Ascending aorta (tissue), 2 donors: ENCODE measurements around the gene TACC2. TPM values are rescaled to one million over a fixed set of nuclear protein-coding genes. Genes with fewer than 3 reads are reported as not detected.
A peak's percentile ranks its signal among the peaks of the same experiment; 100 is the strongest.

Source experiments
- DNase-seq, 2 donors: peaks; one replicate each; pipeline ENCODE4 v3.0.0-alpha.2; 2019; ENCODE audit warnings: low spot score in 2 of 2
- H3K27ac ChIP-seq, 2 donors: fragments of 200-600 bp; sonication (generic); one replicate each; pipeline ENCODE4 v1.5.1; 2016 to 2017; ENCODE audit warnings: mild to moderate bottlenecking in 1 of 2
- H3K27me3 ChIP-seq: fragments of 200-600 bp; sonication (generic); one replicate; pipeline ENCODE4 v1.5.1; 2017
- H3K36me3 ChIP-seq, 2 donors: fragments of 200-600 bp; sonication (generic); one replicate each; pipeline ENCODE4 v1.5.1; 2016
- H3K4me1 ChIP-seq, 2 donors: fragments of 200-600 bp; sonication (generic); one replicate each; pipeline ENCODE4 v1.5.1; 2016 to 2017; ENCODE audit warnings: mild to moderate bottlenecking in 1 of 2
- H3K4me3 ChIP-seq, 2 donors: fragments of 200-600 bp; sonication (generic); one replicate each; pipeline ENCODE4 v1.5.1; 2016 to 2017; ENCODE audit warnings: mild to moderate bottlenecking in 1 of 2
- H3K9me3 ChIP-seq, 2 donors: fragments of 200-600 bp; sonication (generic); one replicate each; pipeline ENCODE4 v1.5.1; 2016
- intact Hi-C: fragments of 100-400 bp; cut with DNase I; formaldehyde crosslinking; loops from one replicate; pipeline ENCODE4 v1.15.1; 2023
- total RNA-seq: library from RNA; depleted of rRNA; stranded (reverse); fragments of >200 nt; gene quantifications from one replicate; pipeline ENCODE4 v1.1.0, GENCODE V29; 2016
- TF ChIP-seq, protein P1 (sequence below), 3 experiments: fragments of 200-600 bp in 2 of 3; fragments of 450-650 bp in 1 of 3; sonication (generic) in 2 of 3; IDR thresholded peaks; one replicate each; pipeline ENCODE4 v1.5.1; 2016 to 2019; ENCODE audit warnings: antibody characterized with exemption in 3 of 3, mild to moderate bottlenecking in 1 of 3, moderate library complexity in 1 of 3

The TACC2 gene
- total RNA-seq, 1 donor from 2014 or later = 69.1 TPM

DNA sequence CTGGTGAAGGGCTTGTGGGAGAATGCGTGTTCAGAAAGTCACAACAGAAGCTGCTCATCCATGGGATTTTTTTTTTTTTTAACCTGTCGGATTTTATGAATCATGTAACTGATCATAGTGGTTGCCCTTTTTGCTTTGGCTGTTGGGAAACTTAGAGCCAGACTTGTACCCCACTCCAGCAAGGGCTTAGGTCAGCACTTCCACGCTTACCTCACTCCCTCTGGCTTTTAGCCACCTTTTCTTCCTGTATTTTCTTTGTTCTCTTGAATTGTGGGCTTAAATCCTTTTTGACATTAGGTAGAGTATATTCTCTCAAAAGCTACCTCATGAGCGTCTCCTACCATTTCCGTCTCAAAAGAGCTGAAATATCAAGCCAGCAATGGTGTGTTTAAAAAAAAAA, 168.5 kb downstream of the TACC2 start:
- TF ChIP-seq, protein P1, sequence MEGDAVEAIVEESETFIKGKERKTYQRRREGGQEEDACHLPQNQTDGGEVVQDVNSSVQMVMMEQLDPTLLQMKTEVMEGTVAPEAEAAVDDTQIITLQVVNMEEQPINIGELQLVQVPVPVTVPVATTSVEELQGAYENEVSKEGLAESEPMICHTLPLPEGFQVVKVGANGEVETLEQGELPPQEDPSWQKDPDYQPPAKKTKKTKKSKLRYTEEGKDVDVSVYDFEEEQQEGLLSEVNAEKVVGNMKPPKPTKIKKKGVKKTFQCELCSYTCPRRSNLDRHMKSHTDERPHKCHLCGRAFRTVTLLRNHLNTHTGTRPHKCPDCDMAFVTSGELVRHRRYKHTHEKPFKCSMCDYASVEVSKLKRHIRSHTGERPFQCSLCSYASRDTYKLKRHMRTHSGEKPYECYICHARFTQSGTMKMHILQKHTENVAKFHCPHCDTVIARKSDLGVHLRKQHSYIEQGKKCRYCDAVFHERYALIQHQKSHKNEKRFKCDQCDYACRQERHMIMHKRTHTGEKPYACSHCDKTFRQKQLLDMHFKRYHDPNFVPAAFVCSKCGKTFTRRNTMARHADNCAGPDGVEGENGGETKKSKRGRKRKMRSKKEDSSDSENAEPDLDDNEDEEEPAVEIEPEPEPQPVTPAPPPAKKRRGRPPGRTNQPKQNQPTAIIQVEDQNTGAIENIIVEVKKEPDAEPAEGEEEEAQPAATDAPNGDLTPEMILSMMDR (IDR thresholded peaks at IDR 0.05) = no peak
- DNase-seq = no peak
- intact Hi-C loops = no loop called here
- no peaks in the 10 kb centered on the region for H3K9me3 ChIP-seq
- peaks cover 0 to 5% of the 10 kb centered on the region in 2 donors for H3K36me3 ChIP-seq
- no peaks in the 10 kb centered on the region for H3K27me3 ChIP-seq
- no peak overlapping the region for H3K27ac ChIP-seq
- H3K4me3 ChIP-seq = no peak overlapping the region
- H3K4me1 ChIP-seq = peaks cover 12 to 14% of the 10 kb centered on the region in 2 donors

DNA sequence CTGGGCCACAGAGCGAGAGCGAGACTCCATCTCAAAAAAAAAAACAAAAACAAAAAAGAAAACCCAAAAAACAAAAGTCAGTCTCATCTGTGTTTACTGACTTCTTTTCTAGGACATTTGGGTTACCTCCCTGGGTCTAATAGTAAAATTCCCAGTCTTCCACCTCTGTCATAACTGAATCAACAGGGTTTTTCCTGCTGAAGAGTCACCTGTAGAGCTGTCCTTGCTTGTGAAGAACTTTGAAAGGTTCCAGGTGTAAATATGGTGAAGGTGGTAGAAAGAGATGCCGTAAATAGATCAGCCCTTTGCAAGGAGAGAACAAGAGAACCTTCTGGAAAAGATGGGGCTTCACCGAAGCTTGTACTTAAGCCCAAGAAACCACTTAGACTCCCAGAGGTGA, 169.4 kb downstream of the TACC2 start:
- DNase-seq = no peak
- H3K27me3 ChIP-seq = no peaks in the 10 kb centered on the region
- H3K27ac ChIP-seq = no peak overlapping the region
- TF ChIP-seq, protein P1 (IDR thresholded peaks at IDR 0.05) = no peak
- H3K4me3 ChIP-seq = no peak overlapping the region
- peaks cover 0 to 5% of the 10 kb centered on the region in 2 donors for H3K36me3 ChIP-seq
- peaks cover 12 to 21% of the 10 kb centered on the region in 2 donors for H3K4me1 ChIP-seq
- intact Hi-C loops = no loop called here
- no peaks in the 10 kb centered on the region for H3K9me3 ChIP-seq

DNA sequence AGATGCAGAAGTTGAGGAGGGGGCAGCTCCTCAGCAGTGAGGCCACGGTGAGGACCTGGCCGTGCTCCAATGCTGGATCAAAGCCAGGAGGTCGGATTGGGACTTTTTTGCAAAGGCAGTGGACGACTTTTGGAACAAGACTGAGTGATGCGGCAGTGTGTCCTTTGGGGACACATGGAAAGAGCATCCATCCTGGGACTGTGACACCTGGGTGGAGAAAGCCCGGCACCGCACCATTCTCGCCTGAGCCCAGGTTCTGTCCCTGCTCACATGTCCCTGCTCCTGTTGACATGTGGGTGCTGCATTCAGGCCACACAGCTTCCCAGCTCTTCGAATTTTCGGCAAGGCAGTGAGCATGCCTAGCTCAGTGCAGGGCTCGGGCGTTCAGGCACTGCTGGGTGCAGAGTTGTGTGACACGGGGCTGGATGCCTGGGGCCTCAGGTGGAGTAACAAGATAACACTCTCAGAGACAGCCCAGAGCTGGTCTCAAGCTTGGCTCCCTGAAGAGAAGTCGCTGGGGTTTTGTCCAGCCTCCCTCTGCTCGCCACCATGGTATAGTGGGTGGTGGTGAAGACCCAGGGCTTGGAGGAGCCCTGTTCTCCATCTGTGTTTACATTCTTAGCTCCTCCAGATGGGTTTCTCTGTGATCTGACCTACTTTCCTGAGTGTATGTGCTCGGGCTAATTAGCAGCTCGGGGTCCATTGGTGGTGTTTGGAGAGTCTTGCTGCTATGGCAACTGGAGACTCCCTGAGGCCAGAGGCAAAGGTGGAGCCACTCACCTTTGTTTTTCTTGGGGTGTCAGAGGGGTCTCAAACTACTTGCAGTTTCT, 170.4 kb downstream of the TACC2 start:
- TF ChIP-seq, protein P1 (IDR thresholded peaks at IDR 0.05) = no peak
- H3K9me3 ChIP-seq = no peaks in the 10 kb centered on the region
- no peak overlapping the region for H3K4me3 ChIP-seq
- no peak overlapping the region for H3K27ac ChIP-seq
- peaks cover 0 to 5% of the 10 kb centered on the region in 2 donors for H3K36me3 ChIP-seq
- intact Hi-C loops = no loop called here
- peaks cover 7 to 21% of the 10 kb centered on the region in 2 donors for H3K4me1 ChIP-seq
- no peaks in the 10 kb centered on the region for H3K27me3 ChIP-seq
- no peak for DNase-seq

DNA sequence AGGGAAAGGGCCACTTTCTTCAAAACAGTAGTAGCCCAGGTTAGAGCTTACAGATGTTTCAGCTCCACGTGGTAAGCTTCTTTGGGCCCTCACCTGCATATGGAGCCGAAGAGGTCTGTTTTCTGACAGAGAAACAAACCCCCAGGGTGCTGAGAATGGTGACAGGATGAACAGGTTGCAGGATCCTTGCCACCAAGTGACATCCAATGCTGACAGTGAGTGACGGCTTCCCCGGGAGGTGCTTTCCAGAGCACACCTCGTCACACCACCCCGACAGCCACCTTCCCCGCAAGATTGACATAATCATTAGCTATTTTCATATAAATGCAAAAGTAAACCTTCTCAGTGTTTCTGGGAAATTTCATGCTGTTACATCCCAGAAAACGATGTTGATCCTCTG, 172.8 kb downstream of the TACC2 start:
- TF ChIP-seq, protein P1 (IDR thresholded peaks at IDR 0.05) = no peak
- Histone ChIP-seq H3K4me3 (no peak overlapping the region), H3K9me3 (no peaks in the 10 kb centered on the region), H3K4me1 (peaks cover 0 to 10% of the 10 kb centered on the region in 2 donors), H3K27me3 (no peaks in the 10 kb centered on the region), H3K36me3 (peaks cover 0 to 5% of the 10 kb centered on the region in 2 donors), H3K27ac (no peak overlapping the region)
- intact Hi-C loops = no loop called here
- DNase-seq = no peak

DNA sequence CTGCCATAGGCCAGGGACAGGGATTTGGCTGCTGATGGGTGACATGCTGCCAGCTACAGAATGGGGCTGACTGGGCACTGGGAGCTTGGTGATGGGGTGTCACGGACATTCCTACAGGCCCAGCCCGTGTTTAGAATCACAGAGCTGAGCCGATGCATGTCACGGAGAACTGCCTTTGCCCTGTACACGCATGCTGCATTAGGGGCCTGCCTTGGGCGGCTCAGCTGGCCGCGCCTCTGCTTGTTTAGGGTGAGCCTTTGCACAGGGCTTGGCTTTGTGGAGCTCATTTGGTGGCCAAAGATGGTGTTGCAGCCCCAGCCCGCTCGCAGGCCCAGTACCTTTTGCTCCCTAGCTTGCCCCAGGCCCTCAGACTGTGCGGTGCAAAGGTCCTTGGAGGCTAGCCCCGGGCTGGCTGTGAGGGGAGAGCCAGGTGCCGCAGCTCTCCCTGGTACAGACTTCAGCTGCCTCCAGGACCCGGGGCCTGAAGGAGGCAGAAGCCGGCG, 173.8 kb downstream of the TACC2 start:
- Histone ChIP-seq H3K27ac (no peak overlapping the region), H3K4me3 (peak overlapping the region; percentile 46 to 61), H3K36me3 (peaks cover 0 to 5% of the 10 kb centered on the region in 2 donors), H3K9me3 (no peaks in the 10 kb centered on the region), H3K27me3 (no peaks in the 10 kb centered on the region), H3K4me1 (peaks cover 0 to 10% of the 10 kb centered on the region in 2 donors)
- TF ChIP-seq, protein P1 (IDR thresholded peaks at IDR 0.05) = no peak
- intact Hi-C loops = no loop called here
- no peak for DNase-seq
